ENCODE results near the gene BORCS5.

DNA sequence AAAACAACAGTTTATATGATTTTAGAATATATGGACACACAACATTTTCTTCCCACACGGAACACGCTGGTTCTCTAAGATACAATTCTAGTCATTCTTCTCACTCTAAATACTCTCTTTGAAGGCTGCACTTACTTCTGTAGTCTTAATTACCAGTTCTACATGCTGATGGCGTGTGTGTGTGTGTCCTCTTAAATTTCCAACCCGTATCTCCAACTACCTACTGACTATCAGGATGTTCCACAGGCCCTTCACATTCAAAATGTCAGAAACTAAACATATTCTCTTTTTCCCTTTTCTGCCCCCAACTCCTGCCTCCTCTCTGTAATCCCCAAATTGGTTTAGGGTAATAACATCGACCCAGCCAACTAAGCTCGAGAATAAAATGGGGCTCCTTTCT lies 130.6 kb downstream of the BORCS5 start:
- TF ChIP-seq POLR2A (IDR thresholded peaks at IDR 0.05; ENCODE audit: low read length): no peak
- TF ChIP-seq GATA1 (IDR thresholded peaks at IDR 0.05; ENCODE audit: low read depth, low read length): no peak
